DMS153 treated with DMSO at 0.1 percent for 48 hours (cell line): ENCODE results near the gene NOPCHAP1.
A peak's percentile ranks its signal among the peaks of the same experiment; 100 is the strongest.

Experiments
- DNase-seq: peaks from one replicate; lab custom pipeline; 2025; ENCODE audit not compliant: unreplicated experiment; lab: John Stamatoyannopoulos, UW

Gene NOPCHAP1

GRCh38 chr12:105018012-105018411 is 31.9 kb downstream of the NOPCHAP1 start:
- DNase-seq = no peak

GRCh38 chr12:105018776-105019175 is 32.7 kb downstream of the NOPCHAP1 start:
- no peak for DNase-seq

GRCh38 chr12:105020241-105020962 is 34.3 kb downstream of the NOPCHAP1 start:
- DNase-seq = peak; percentile 56

DNA sequence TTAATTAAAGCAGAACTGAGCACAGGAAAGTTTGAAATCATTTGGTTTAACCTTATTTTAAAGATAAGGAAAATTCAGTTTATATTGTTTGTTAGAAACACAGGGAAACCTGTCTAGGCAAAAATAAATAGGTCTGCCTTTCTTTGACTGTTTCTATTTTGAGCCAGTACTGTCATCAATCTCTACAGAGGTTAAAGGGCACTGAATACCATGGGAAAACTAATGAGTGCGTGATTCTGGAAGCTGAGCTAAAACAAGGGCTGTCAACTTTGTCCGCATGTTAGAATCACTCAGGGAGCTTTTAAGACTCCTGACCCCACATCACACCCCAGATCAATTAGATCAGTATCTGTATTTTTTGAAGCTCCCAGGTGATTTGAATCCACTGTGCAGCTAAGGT is 38.8 kb downstream of the NOPCHAP1 start:
- no peak for DNase-seq

GRCh38 chr12:105025890-105026289 is 39.8 kb downstream of the NOPCHAP1 start:
- DNase-seq = no peak

DNA sequence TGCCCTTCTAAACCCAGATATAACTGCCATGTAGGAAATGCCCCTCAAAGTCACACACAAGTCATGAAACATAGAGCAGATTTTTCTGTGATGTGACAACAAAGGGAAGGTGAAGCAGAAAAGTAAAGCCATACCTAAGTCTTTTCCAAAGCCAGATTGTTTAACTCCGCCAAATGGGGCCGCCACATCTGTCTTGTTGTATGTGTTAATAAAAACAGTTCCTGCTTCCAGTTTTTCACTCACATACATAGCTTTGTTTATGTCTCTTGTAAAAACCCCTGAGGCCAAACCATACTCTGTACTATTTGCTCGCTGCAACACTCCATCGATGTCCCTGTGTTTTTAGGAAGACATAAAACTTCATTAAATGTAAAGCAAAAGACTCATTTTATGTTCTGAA is 40.3 kb downstream of the NOPCHAP1 start:
- no peak for DNase-seq

- no peak for DNase-seq
These were observed 45.0 kb downstream of the NOPCHAP1 start for GRCh38 chr12:105030820-105031807.

- no peak for DNase-seq
These were observed 46.7 kb downstream of the NOPCHAP1 start for GRCh38 chr12:105032703-105033357.

DNA sequence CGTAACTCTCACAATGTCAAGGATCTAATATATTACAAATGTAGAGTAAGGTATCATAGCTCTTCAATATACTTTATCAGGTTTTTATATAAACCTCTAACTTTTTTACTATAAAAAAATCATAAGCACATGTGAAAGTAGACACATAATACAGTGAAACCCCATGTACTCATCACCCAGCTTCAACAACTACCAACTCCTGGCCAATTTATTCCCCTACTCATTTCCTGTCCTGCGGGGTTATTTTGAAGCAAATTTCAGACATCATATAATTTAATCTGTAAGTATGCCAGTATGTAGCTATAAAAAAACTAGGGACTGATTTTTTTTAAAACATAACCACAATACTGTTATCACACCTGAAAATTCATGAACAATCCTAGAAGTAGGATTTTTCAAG is 47.7 kb downstream of the NOPCHAP1 start:
- DNase-seq = no peak
